HG02938 (cell line): ENCODE measurements around the gene MRPL34.

Experiments used
- ATAC-seq: cut with Tn5 transposase; IDR thresholded peaks from one replicate; pipeline ENCODE4 v1.9.1; 2021; ENCODE audit warnings: mild to moderate bottlenecking, moderate library complexity; ENCODE audit not compliant: unreplicated experiment

The MRPL34 gene

DNA sequence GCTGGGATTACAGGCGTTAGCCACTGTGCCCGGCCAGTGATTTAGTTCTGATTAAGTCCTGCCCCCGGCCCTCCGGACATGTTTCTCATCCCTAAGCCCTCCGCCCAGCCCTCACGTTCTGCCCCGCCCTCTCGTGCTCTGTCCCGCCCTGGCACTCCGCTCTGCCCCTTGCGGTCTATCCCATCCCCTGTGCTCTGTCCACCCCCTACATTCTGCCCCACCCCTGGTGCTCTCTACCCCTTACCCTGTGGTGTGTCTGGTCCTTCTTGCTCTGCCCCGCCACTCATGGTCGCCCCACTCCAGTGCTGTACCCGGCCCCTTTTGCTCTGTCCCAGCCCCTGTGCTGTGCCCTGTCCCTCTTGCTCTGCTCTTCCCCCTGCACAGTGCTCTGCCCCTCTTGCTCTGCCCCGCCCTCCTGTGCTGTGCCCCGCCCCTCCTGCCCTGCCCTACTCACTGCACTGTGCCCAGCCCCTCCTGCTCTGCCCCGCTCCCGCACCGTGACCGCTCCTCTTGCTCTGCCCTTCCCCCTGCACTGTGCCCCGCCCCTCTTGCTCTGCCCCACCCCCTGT lies 34.7 kb downstream of the MRPL34 start:
- ATAC-seq = no peak

DNA sequence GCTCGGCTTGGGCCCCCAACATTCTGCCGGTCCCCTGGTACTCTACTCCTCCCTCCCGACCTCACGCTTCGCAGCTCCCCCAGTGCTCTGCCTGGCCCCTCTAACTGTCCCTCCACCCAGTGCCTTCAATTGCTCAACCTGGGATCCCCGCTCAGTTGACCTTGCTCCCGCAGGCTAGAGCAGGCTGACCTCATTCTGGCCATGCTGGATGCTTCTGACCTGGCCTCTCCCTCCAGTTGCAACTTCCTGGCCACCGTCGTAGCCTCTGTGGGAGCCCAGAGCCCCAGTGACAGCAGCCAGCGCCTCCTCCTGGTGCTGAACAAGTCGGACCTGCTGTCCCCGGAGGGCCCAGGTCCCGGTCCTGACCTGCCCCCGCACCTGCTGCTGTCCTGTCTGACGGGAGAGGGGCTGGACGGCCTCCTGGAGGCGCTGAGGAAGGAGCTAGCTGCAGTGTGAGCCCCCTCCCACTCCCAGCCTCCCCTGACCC lies 35.2 kb downstream of the MRPL34 start:
- ATAC-seq = no peak

DNA sequence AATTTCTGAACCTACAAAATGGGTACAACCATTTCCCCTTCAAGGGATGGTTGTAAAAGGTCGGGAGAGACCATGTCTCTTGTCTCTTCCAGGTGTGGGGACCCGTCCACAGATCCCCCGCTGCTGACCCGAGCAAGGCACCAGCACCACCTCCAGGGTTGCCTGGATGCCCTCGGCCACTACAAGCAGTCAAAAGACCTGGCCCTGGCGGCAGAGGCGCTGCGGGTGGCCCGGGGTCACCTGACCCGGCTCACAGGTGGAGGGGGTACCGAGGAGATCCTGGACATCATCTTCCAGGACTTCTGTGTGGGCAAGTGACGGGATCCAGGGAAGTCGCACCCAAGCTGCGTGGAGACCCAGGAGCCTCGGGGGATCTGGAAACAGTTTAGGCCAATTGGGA lies 35.7 kb downstream of the MRPL34 start:
- no peak for ATAC-seq

DNA sequence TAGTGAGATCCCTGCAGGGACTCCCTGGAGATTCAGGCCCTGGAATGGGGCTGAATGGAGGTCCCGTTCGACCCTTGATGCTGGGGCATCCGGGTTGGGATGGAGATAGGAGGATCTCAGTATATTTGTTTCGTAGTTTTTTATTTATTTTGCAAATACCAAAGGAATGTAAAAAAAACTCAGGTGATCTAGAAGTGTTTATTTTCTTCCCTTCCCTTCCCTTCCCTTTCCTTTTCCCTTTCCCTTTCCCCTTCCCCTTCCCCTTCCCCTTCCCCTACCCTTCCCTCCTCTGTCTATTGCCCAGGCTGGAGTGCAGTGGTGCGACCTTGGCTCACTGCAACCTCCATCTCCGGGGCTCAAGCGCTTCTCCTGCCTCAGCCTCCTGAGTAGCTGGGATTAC lies 36.2 kb downstream of the MRPL34 start:
- no peak for ATAC-seq

DNA sequence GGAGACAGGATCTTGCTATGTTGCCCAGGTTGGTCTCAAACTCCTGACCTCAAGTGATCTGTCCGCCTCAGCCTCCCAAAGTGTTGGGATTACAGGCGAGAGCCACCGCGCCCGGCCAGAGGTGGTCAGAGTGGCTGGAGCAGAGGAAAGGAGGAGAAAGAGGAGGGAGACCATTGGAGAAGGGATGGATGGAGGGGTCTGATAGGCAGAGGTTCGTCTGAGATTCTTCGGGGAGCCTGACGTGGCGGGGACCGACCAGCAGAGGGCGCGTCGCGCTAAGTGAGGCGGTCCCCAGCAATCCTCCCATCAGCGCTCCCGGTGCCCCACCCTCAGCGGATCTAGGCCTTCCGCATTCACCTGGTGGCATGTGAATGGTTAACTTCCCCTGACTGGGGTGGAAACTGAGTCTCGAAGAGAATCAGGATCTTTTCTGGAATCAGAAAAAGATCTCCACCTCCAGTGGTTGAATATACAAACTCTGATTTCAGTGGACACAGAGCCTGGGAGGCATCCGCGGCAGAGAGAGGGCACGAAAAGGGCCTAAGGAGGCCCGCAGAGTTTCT lies 40.5 kb downstream of the MRPL34 start:
- no peak for ATAC-seq

DNA sequence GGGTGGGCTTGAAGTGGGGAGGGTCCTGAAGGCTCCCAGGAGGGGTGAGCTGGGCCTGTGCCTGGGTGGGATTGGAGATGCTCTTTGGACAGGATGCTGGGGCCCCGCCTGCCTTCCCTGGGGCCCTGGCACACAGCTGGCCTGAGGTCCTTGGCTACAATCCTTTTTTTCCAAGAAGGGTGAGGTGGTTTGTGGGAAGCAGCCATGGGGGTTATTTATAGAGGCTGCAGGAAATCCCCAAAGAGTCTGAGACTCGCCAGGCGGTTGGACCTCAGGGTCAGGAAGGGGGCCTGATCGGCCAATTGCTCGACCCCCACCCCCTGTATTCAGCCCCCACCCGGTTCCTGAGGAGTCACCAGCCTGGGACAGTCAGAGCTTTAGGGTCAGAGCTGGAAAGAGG lies 41.7 kb downstream of the MRPL34 start:
- ATAC-seq = no peak

DNA sequence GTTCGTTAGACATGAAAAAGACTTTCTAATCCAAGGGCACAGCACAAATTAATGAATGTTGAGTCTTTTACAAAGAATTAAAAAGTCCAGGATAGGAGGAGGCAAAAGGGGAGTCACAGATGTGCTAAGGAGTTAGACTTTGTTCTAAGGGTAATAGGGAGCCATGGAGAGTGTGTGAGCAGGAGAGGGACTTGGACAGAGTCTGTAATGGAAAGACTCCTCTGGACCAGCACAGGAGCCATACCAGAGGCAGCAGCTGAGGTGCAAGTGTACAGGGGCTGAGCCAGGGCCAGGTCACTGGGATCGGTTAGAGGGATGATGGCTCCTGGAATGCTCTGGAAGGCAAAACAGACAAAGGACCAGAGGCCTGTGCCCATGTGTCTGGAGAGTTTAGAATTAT lies 42.2 kb downstream of the MRPL34 start:
- ATAC-seq = no peak

DNA sequence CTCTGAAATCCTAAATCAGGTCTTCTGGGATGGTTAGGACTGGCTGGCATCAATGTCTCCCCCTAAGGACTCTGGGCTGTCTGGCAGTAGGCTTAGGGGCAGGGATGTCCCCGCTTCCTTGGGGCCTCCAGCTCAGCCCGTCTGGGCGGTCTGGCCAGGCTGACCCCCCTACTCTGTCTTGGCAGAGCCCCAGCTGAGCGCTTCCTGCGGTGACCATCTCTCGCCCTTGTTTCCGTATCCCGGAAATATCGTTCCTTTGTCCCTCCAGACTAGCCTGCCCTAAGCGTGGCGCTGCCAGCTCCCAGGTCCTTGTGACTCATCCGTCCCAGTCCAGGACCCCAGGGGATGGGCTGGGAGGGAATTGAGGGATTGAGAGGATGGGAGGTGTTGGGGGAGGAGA lies 43.0 kb downstream of the MRPL34 start:
- ATAC-seq = no peak

DNA sequence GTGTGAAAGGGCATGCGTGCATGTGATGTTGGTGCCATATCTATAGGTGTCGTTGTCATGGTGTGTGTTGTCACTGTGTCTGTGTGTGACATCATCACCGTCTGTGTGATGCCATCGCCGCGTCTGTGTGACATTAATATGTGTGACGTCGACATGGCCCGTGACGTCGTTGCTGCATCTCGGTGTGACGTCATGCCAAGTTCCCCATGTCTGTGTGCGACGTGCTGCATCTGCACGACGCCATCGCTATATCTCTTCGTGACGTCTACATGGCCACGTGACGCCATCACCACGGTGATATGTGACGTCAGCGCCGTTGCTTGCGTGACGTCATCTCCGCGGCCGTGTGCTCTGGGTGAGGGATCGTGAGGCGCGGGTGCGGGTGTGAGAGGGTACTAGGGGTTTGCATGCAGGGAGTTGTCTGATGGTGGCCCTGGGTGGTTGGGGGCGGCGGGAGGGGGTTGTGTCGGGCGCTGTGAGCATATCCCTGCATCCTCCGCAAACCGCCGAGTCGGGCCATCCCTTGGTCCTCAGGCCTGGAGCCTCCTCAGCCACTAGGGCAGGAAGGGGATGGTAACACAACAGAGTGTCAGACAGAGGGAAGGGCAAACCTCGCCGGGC lies 46.3 kb downstream of the MRPL34 start:
- no peak for ATAC-seq

DNA sequence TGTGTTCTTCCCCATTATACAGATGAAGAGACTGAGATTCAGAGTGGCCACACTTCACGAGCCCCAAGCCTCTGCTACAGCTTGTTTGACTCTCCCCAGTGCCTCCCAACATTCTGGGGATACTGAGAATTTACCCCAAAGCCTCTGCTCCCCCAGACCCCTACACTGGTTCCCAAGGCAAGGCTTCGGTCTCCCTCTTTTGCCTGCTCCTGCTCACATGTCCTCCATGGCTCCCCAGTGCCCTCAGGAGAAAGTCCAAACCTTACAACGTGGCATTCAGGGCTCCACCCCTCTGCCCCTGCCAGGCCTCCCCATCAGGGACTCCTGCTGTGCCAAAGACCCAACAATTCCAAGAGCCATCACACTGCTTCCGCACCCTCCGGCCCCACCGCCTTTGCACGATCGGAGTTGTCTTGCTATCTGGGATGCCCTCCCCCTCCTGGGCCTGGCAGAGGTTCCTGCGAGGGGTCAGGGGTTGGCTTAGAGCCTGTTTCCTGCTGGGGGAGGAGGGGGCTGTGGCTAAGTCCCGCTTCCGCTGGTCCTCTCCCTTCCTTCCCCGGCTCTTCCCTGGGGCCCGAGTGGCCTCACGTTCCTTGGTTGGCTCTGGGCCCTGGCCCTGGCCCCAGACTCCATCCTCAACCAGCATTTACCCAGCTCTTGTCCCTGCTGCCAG lies 47.1 kb downstream of the MRPL34 start:
- no peak for ATAC-seq

DNA sequence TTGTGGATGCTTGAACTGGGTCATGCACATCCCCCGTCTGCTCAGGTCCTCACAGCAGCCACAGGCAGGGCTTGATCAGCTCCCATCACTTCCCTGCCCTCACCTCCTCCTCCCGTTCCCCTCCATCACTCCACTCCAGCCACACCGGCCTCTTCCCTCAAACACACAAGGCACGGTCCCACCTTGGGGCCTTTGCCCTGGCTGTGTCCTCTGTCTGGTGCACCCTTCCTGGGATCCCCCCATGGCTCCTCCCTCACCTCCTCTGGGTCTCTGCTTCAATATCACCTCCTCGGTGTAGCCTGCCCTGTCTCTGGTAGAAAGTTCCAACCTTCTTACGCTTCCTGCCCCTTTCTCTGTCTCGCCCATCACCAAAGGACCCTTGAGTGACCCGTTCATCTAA lies 47.7 kb downstream of the MRPL34 start:
- ATAC-seq = no peak
